Measurements from ENCODE around the gene RNF150.

DNA sequence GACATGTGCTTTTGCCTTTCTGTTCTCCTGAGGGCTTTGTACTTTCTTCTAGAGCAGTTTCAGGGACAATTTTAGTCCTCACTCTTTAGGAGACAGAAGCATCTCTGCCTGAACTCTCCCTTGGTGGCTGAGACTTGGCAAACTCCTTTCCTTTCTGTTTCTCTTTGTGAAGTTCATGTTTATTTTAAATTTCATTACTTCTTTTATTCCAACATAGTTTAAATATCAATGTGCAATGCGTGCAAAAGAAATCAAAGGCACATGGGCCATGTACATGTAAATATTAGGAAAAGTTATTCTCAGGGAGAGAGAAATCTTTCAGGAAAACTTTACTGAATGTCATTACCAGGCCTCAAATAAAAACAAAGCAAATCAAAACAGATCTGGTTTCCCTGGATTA lies 177.6 kb downstream of the RNF150 start:
- TF ChIP-seq, protein P1, sequence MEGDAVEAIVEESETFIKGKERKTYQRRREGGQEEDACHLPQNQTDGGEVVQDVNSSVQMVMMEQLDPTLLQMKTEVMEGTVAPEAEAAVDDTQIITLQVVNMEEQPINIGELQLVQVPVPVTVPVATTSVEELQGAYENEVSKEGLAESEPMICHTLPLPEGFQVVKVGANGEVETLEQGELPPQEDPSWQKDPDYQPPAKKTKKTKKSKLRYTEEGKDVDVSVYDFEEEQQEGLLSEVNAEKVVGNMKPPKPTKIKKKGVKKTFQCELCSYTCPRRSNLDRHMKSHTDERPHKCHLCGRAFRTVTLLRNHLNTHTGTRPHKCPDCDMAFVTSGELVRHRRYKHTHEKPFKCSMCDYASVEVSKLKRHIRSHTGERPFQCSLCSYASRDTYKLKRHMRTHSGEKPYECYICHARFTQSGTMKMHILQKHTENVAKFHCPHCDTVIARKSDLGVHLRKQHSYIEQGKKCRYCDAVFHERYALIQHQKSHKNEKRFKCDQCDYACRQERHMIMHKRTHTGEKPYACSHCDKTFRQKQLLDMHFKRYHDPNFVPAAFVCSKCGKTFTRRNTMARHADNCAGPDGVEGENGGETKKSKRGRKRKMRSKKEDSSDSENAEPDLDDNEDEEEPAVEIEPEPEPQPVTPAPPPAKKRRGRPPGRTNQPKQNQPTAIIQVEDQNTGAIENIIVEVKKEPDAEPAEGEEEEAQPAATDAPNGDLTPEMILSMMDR (IDR thresholded peaks at IDR 0.05; ENCODE audit: insufficient read depth, low read length) = no peak
- TF ChIP-seq GABPA (IDR thresholded peaks at IDR 0.05; ENCODE audit: low read depth) = no peak
